Erythroblast (primary cell): ENCODE measurements around the gene CD2BP2.

Experiments
- DNase-seq, 2 experiments: peaks; one replicate each; lab custom pipeline; 2025; lab: John Stamatoyannopoulos, UW
- GATA1 ChIP-seq: IDR thresholded peaks from 2 replicates; pipeline ENCODE4 v1.6.1; 2011; ENCODE audit warnings: low read depth, mild to moderate bottlenecking, control low read depth, low read length, moderate library complexity
- POLR2A ChIP-seq: IDR thresholded peaks from 2 replicates; pipeline ENCODE4 v1.6.1; 2011; ENCODE audit warnings: mild to moderate bottlenecking, low read length

CD2BP2 gene

DNA sequence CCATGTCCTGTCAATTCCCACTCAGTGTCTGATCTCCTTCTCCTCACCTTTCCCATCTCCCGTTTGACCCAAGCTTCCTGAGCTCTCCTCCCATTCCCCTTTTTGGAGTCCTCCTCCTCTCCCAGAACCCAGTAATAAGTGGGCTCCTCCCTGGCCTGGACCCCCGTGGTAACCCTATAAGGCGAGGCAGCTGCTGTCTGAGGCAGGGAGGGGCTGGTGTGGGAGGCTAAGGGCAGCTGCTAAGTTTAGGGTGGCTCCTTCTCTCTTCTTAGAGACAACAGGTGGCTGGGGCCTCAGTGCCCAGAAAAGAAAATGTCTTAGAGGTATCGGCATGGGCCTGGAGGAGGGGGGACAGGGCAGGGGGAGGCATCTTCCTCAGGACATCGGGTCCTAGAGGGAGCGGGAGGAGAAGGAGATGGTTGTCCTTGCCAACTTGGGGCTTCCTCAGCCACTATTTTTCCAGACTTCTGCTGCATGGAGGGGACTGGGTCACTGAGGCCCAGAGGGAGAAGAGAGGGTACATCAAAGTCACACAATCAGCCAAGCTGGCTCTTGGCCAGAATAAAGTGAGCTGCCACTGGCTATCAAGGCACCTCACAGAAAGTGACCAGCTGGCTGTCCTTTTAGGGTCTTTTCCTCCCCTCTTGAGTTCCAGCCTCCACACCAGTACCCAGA lies 17.1 kb upstream of the CD2BP2 start:
- DNase-seq = peak in 1 of 2 experiments; percentile 62
- TF ChIP-seq POLR2A (no peak), GATA1 (no peak)

GRCh38 chr16:30371248-30371816 lies 16.2 kb upstream of the CD2BP2 start:
- TF ChIP-seq GATA1 (no peak), POLR2A (no peak)
- DNase-seq = no peak

DNA sequence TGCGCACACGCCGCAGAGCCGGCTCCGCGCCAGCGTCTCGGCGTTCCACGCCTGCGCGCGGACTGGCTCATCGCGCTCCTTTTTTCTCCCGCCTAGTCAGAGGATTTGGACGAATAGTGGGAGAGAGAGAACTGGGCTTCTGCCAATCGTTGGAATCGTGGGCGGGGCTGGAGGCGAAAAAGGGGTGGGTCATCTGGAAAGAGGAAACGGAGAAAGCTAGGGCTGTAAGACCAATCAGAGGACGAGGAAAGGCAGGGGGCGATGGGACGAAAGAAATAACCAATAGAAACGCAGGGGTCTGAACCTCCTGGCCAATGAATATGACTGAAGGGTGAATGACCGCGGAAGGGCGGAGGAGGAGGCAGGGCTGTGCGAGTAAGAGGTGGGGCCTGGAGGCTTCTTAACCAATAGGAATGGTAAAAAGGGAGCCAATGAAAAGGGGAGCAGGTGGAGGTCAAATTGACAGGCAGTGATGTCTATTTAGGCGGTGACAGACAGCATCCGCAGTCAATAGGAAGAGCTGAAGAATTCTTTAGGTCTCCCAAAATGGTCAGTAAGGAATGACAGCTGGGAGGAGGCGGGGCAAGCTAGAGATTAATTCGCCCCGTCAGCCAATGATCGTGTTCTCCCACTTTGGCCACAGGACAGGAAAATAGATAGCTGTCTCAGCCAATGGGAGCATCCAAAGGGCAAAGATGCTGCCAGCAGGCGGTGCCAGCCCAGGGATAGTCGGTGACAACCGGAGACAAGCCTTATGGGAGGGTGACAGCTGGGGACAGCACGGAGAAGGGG lies 15.5 kb upstream of the CD2BP2 start, which contains the start of gene TBC1D10B:
TBC1D10B (minus strand) TSS at position 39 of the 792 bp plus-strand sequence. CDS start 311 bp downstream, outside the sequence.
- TF ChIP-seq GATA1 (no peak), POLR2A (peak; percentile 54)
- DNase-seq = peak; percentile 100

DNA sequence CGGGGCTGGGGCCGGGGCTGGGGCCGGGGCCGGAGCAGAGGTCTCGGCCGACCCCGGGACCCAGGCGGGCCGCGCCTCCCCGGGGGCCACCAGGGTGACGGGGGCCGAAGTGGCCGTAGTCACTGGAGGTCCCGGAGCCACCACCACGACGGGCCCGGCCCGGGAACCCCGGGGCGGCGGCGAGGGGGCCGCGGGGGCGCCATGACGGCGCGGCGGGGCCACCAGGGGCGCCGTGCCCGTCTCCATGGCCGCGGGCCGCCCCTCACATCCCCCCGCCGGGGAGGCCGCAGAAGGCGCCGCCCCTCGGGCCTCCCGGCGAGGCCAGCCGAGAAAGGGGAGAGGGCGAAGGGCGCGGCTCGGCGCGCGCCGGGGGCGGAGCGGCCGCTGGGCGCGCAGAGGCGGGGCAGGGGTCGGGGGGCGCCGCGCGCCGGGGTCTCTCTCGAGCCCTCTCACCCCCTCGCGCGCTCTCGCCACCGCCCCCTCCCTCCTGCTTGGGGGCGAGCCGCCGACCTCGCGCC lies 14.9 kb upstream of the CD2BP2 start:
- TF ChIP-seq GATA1 (no peak), POLR2A (no peak)
- no peak for DNase-seq

DNA sequence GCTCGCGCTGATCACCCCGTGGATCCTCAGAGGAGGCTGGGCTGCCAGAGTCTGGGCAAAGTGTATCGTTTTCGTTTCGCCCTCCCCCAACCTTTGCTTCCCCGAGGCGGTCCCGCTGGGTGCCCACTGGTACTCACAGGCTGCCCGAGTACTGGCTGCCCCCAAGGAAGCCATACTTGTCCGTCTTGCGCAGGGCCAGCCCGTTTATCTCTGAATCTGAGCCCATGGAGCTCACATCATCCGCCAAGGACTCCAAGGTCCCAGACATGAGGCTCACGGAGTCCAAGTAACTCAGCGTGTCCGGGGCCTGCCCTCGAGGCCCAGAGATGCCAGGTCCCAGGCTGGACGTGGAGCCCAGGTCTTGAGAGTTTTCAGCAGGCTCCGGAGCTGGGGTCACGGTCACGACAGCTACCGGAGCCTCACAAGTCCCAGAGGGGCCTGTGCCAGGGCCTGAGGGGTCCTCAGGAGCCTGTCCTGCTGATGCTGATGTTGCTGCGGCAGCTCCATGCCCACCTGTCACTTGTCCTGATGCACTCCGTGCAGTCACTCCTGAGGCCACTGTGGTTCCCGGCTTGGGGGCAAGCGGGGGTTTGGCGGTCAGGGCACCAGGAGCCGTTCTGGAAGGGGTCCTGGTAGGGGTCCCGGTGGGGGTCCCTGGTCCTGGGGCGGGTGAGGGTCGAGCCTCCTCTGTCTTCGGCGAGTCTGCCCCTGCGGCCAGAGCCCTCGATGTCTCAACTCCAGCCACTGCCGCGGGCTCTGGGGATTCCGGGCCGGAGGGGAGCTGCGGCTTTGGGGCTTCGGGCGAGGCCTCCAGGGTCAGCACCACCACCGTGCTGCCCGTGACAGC lies 14.2 kb upstream of the CD2BP2 start:
- no peak for TF ChIP-seq POLR2A
- TF ChIP-seq GATA1 = no peak
- DNase-seq = peak; percentile 67 to 72

GRCh38 chr16:30368792-30369090 lies 13.6 kb upstream of the CD2BP2 start:
- DNase-seq = no peak
- no peak for TF ChIP-seq GATA1
- TF ChIP-seq POLR2A = no peak

DNA sequence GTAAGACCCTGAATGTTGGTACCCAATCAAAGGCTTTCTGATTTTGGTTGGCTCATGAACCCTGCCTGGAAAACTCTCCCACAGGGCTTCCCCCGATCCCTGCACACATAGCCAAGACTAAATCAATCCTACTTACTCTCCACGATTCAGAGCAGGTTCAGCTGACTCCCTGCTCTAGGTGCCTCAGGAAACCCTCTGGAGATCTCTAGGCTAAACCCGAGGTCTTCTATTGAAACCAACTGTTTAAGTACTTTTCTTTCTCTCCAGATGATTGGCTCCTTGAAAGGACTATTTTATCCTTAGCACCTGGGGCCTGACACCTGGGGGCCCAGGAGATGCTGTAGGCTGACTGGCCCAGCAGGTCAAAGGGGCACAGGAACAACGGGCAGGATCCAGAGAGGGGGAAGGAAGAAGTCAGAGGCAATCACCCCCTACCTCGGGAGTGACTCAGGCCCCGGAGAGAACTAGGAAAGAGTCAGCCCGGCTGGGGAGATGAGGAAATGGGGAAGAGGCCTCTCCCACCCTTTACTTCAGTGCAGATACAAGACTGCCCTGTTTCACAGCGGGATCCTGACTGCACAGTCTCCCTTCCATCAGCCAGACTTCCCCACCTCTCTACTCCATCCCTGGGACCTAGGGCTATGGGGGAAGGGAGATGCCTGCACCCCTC lies 13.1 kb upstream of the CD2BP2 start:
- no peak for DNase-seq

DNA sequence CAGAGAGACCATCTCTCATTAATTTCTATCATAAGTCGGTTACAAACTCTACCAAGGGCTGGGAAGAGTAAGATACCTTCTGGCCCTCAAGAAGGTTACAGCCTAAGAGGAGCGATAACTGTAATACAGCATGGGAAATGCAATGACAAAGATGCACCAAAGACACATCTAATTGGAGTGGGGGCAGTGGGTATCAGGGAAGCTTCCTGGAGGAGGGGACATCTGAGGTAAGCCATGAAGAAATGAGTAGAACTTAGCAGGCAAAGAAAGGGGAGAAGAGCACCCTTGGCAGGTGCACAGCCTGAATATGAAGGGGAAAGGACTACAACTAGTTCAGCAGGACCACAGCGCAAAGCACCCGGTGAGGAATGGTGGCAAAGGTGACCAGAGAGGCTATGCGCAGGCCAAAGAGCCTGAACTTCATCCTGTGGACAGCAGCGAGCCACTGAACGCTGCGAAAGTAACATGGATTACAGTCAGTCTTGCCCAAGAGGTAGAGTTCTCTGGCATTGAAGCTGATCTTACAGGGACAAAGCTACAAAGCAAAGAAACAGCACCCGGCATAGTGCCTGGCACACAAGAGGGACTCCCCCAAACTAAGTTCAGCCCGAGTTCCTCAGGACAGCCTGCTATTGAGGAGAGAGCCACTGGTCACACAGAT lies 12.4 kb upstream of the CD2BP2 start:
- TF ChIP-seq POLR2A (no peak), GATA1 (no peak)
- no peak for DNase-seq

More for the DNA sequence above, 13.1 kb upstream of the CD2BP2 start:
- TF ChIP-seq GATA1 = no peak

DNA sequence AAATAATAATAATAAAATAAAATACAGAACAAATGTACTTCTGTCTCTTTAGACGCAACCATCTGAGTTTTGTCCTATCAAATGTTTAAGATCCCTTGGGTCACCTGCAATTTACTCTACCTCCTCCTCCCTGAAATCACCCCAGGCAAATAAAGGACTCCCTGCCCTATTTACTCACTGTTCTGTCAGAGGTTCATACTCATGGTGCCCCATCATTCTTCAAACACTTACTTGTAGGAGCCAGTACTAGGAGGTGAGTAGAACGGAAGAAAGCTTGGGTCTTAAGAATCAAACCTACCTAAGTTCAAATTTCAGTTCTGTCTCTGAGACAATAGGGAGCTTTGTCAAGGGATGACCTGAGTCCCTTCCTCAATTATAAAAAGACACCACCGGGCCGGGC lies 11.4 kb upstream of the CD2BP2 start:
- DNase-seq = no peak
- TF ChIP-seq GATA1 (no peak), POLR2A (no peak)

DNA sequence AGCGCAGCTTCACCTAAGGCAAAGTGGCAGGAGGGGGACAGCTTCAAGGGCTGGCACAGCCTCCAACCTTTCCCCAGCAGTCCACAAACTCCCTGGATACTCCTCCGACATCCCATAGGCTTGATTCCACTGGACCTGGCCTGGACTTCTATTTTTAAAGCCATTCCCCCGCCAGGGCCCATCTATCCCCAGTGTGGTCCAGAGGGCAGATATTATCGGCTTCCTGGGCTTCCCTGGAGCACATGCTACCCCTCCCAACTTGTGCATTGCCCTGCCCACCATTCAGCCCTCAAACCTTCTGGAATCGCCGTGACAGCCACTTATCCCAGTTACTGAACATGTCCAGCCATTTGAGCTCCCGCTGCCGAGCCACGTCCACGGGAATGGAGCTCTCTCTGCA lies 10.1 kb upstream of the CD2BP2 start:
- TF ChIP-seq POLR2A (no peak), GATA1 (no peak)
- DNase-seq = no peak

DNA sequence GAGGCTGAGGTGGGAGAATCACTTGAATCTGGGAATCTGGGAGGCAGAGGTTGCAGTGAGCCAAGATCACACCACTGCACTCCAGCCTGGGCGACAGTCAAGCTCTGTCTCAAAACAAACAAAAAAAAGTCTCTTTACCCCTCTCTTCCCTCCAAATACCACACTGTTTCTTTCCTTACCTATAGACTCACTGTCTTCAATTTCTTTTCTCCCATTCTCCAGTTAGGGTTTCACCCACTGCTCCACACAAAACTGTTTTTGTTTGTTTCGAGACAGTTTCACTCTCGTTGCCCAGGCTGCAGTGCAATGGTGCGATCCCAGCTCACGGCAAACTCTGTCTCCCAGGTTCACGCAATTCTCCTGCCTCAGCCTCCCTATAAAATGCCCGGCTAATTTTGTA lies 6.1 kb upstream of the CD2BP2 start:
- DNase-seq = no peak
- no peak for TF ChIP-seq GATA1
- TF ChIP-seq POLR2A = no peak

GRCh38 chr16:30359871-30360170 lies 4.7 kb upstream of the CD2BP2 start:
- no peak for TF ChIP-seq POLR2A
- DNase-seq = no peak
